RWPE1 (cell line): ENCODE data around the gene CDK9.
A peak's percentile ranks its signal among the peaks of the same experiment; 100 is the strongest.

Experiments used
- CTCF ChIA-PET: fragments of 350-600 bp; sonication (Branson Sonifier 250); formaldehyde crosslinking; extraction: SDS; loops from one replicate; lab custom pipeline; 2021; lab: Yijun Ruan, JAX
- POLR2A ChIA-PET: fragments of 400-600 bp; formaldehyde crosslinking; extraction: SDS; loops from one replicate; lab custom pipeline; 2020; ENCODE audit warnings: antibody characterized with exemption; ENCODE audit not compliant: low non-redundant PET; lab: Yijun Ruan, JAX
- DNase-seq: peaks from one replicate; pipeline ENCODE4 v3.0.0; 2012; ENCODE audit warnings: low spot score
- H3K27ac ChIP-seq: fragments of 450-650 bp; 2 replicates; pipeline ENCODE4 v1.5.1; 2017
- CTCF ChIP-seq: fragments of 450-650 bp; conservative IDR thresholded peaks from 2 replicates; pipeline ENCODE4 v1.5.1; 2017; ENCODE audit warnings: low read depth, mild to moderate bottlenecking

Gene CDK9

DNA sequence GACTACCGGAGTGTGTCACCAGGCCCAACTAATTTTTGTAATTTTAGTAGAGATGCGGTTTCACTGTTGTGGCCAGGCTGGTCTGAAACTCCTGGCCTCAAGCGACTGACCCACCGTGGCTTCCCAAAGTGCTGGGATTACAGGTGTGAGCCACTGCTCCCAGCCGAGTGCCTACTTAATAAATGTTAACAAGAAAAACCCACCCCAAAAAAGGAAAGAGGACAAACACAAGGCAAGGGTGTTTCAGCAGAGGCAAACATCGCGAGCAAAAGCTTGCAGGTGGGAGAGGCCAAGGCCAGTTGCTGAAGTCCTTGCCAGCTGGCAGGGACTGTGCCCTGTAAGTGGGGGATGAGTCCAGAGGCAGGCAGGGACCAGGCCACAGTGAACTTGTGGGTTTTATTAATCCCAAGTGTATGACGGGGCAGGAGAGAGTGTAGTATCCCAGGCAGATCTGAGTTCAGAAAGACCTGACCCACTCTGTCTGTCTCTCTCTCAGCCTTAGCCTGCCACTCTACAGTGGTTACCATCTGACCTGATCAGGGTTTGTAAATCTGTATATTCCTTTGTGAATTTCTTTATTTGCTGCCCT, 10.5 kb downstream of the CDK9 start:
- DNase-seq = no peak
- CTCF ChIA-PET = interaction anchor here (0.6 to 2.2 kb wide), 2 partner anchors 32 to 74 kb away, joined by 3 to 9 read pairs; no protein-coding TSS in a partner anchor
- TF ChIP-seq CTCF = no peak
- H3K27ac ChIP-seq = peak overlapping the region; percentile 72
- POLR2A ChIA-PET = no interaction called here

- POLR2A ChIA-PET = no interaction called here
- no peak for DNase-seq
- CTCF ChIA-PET = interaction anchor here (0.6 to 2.2 kb wide), 2 partner anchors 33 to 73 kb away, joined by 3 to 9 read pairs; no protein-coding TSS in a partner anchor
- no peak for TF ChIP-seq CTCF
- peak overlapping the region; percentile 72 for H3K27ac ChIP-seq
These were observed 11.1 kb downstream of the CDK9 start for GRCh38 chr9:127796852-127797370.

- no peak for DNase-seq
- POLR2A ChIA-PET = interaction anchor here (0.6 to 1.4 kb wide), 2 partner anchors 14 to 43 kb away, joined by 3 to 4 read pairs; no protein-coding TSS in a partner anchor
- peak overlapping the region; percentile 98 for H3K27ac ChIP-seq
- no peak for TF ChIP-seq CTCF
- CTCF ChIA-PET = interaction anchor here (0.6 to 1.4 kb wide), 7 partner anchors 23 to 899 kb away, joined by 3 to 9 read pairs (median 4); partner anchors contain the start of gene TOR2A
These were observed 16.2 kb downstream of the CDK9 start for GRCh38 chr9:127801955-127802575.

DNA sequence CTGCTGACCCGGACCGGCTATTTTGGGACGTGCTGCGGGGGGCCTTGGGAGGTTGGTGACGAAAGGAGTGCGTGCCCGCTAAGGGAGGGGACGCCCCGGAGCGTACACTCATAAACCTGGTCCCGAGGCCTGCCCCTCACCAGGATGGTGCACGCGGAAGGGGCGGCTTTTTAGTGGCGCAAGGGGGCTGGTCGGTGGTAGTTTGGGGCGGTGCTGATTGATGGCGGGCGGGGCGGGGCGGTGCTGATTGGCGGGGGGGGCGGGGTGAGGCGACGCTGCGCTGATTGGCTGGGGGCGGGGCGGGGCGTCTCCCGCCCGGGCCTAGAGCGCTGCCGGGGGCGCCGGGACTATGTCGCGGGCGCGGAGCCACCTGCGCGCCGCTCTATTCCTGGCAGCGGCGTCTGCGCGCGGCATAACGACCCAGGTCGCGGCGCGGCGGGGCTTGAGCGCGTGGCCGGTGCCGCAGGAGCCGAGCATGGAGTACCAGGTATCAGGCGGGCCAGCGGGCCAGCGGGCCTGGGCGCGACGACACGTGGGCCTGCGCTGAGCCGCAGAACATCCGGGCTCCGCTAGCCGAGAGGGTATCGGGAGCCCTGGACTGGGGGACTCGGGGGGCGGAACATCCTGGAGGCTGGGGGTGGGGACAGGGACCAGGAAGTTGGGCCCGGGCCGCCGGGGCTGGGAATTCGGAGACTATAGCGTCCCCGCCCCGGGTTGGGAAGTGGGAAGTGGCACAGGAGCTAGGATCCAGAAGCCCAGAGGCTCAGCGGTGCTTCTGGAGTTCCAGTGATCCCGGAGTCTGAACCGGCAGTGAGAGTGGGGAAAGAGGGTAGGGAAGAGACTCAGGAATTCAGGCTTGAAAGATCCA, 17.0 kb downstream of the CDK9 start, which contains the start of gene FPGS:
FPGS (plus strand) TSS at position 307 of the 868 bp plus-strand sequence; CDS start at position 350, 43 bp downstream.
- POLR2A ChIA-PET = interaction anchor here (0.6 to 1.0 kb wide), 2 partner anchors 10 to 43 kb away, joined by 3 to 4 read pairs; no protein-coding TSS in a partner anchor
- DNase-seq = peak; percentile 99
- CTCF ChIA-PET = interaction anchor here (0.6 to 1.4 kb wide), 9 partner anchors 10 to 899 kb away, joined by 3 to 4 read pairs (median 3); partner anchors contain the start of gene CDK9
- no peak for TF ChIP-seq CTCF
- H3K27ac ChIP-seq = peak within 1 kb of the TSS; percentile 98

DNA sequence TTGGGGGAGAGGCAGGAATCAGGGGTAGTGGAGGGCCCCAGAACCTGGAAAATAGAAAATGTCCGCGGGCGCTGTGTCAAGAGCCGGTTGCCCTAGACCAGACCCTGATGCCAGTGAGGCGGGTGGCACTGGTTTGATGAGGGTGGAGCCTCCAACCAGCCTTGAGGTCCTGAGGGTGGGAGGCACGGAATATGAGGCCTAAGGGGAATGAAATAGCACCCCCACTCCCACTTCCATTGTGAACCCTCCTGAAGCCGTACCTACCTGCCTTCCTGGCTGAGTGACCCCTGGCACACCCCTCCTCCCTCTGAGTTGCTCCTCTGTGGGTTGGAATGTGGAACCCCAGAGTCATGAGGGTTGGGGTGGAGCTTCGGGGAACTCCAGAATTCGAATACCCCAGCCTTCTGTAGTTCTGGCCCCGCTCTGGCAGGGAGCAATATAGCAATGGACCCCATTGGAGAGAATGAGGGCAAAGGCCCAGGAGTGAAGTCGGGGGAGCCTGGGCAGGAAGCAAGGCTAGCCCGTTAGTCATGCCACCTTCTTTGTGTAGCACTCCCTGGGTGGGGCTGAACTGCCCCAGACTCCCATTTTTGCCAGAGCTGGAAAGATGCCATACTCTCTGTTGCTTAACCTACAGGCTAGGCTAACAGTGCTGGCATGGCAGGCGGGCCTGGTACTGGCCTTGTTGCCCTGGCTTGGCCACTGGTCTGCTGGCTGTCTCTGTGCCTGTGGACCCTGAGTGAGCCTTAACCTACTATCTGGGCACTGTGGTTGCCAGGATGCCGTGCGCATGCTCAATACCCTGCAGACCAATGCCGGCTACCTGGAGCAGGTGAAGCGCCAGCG, 17.9 kb downstream of the CDK9 start:
- ChIA-PET CTCF (interaction anchor here (0.5 to 1.3 kb wide), 7 partner anchors 11 to 474 kb away, joined by 3 to 6 read pairs (median 3); partner anchors contain the start of genes CDK9, ENG and TOR2A), POLR2A (interaction anchor here (1.0 kb wide), 1 partner anchor 9 kb away, joined by 4 read pairs; no protein-coding TSS in a partner anchor)
- no peak for TF ChIP-seq CTCF
- peak overlapping the region; percentile 98 for H3K27ac ChIP-seq
- peak; percentile 99 for DNase-seq
